ENCODE measurements around the gene MYD88. TPM values are rescaled to one million over a fixed set of nuclear protein-coding genes. Genes with fewer than 3 reads are reported as not detected.

Gene MYD88
- total RNA-seq, 1 donor from 2014 or later: 39.5 TPM

DNA sequence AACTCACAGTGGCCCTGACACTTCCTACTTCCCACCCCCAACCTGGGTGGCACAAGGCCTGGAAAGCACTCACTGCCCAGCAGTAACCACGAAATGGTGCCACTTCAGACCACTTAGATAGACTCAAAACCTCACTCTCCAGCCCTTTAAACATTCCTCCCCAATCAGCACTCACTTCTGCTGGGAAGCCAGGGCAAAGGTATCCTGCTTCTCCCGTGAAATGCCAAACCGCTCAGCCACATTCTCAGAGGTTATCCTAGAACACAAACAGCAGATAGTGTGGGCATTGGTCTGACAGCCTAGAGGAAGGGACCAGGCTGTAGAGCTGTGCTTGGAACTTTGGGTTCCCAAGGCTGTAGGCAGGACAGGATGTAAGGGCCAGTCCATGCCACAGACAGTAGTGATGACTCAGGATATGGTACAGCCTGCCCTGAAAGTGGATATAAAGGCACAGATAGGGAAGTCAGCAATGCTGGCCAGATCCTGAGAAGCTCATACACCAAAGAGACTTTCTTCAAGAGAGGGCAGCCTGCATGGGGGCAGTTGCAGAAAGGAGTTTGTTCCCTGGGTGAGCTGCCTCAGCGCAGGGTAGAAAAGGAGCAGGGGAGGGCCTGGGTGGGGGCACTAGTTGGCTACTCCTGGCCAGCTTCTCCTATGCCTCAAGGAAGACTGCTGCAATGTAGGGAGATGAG, 10.7 kb upstream of the MYD88 start:
- Mint-ChIP-seq H3K4me1 (no peaks in the 10 kb centered on the region), H3K36me3 (ENCODE audit: low read depth) (peaks cover 17% of the 10 kb centered on the region), H3K4me3 (peak overlapping the region; percentile 44), H3K27ac (ENCODE audit: unreplicated experiment) (no peak overlapping the region), H3K27me3 (ENCODE audit: low read depth) (no peaks in the 10 kb centered on the region), H3K9me3 (no peaks in the 10 kb centered on the region)
- TF ChIP-seq, protein P1, sequence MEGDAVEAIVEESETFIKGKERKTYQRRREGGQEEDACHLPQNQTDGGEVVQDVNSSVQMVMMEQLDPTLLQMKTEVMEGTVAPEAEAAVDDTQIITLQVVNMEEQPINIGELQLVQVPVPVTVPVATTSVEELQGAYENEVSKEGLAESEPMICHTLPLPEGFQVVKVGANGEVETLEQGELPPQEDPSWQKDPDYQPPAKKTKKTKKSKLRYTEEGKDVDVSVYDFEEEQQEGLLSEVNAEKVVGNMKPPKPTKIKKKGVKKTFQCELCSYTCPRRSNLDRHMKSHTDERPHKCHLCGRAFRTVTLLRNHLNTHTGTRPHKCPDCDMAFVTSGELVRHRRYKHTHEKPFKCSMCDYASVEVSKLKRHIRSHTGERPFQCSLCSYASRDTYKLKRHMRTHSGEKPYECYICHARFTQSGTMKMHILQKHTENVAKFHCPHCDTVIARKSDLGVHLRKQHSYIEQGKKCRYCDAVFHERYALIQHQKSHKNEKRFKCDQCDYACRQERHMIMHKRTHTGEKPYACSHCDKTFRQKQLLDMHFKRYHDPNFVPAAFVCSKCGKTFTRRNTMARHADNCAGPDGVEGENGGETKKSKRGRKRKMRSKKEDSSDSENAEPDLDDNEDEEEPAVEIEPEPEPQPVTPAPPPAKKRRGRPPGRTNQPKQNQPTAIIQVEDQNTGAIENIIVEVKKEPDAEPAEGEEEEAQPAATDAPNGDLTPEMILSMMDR (conservative IDR thresholded peaks at IDR 0.05): no peak
- no peak for DNase-seq (ENCODE audit: low read depth, low spot score)

DNA sequence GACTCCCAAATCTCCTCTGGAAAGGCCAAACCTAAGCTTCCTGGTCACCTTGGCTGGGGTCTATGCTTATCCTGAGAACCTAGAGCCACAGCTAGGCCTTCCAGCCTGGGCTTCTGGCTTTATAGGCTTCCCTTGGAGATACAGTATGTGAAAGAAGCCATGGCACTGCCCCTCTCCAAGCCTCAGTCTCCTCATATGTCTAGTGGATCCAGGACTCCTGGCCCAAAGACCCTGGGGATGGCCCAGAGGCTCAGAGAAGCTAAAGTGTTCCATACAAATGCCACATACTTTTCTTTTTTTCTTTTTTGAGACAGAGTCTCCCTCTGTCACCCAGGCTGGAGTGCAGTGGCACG, 10.2 kb upstream of the MYD88 start:
- no peaks in the 10 kb centered on the region for H3K9me3 Mint-ChIP-seq
- no peak for DNase-seq (ENCODE audit: low read depth, low spot score)
- no peak overlapping the region for H3K4me3 Mint-ChIP-seq
- H3K27me3 Mint-ChIP-seq (ENCODE audit: low read depth): no peaks in the 10 kb centered on the region
- peaks cover 13% of the 10 kb centered on the region for H3K36me3 Mint-ChIP-seq (ENCODE audit: low read depth)
- no peak overlapping the region for H3K27ac Mint-ChIP-seq (ENCODE audit: unreplicated experiment)
- TF ChIP-seq, protein P1 (conservative IDR thresholded peaks at IDR 0.05): no peak
- no peaks in the 10 kb centered on the region for H3K4me1 Mint-ChIP-seq

DNA sequence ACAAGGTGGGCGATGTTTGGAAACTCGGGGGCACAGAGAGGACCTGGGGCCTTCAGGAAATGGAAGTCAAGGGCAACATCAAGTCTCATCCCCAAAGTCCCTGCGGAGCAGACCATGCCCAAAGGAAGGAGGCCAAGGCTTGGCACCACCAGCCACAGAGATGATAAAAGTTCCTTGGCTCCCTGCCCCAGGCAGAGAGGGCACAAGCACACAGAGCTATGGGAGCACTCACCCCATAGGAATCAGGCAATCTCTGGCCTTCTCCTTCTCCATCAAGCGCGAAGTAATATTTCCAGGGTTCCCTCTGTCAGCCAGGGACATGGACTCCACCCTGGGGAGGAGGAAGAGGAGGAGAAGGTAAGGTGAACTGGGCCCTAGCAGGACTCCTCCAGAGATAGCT, 9.4 kb upstream of the MYD88 start:
- Mint-ChIP-seq H3K4me1 (no peaks in the 10 kb centered on the region), H3K27ac (ENCODE audit: unreplicated experiment) (no peak overlapping the region), H3K36me3 (ENCODE audit: low read depth) (peaks cover 13% of the 10 kb centered on the region), H3K27me3 (ENCODE audit: low read depth) (no peaks in the 10 kb centered on the region), H3K9me3 (no peaks in the 10 kb centered on the region), H3K4me3 (no peak overlapping the region)
- TF ChIP-seq, protein P1 (conservative IDR thresholded peaks at IDR 0.05): no peak
- DNase-seq (ENCODE audit: low read depth, low spot score): no peak

DNA sequence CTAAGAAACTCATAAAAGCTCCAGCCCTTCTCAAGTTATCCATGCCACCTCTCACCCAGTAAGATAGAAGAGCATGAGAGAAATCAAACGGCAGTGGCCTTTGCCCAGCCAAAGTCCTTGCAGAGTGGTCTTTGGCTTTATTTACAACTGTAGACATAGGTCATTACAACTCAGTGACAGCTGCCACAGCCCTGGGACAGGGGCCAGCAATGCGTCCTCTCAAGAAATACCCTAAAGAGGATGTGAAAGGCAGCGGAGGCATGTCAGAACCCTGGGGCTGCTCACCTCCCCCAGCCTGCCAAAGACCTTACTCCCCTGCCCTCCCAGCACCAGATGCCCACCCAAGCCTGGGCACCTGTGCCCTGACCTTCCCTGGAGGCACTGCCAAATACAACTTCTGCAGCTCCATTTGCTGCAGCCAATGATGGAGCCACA, 7.8 kb upstream of the MYD88 start:
- H3K9me3 Mint-ChIP-seq: no peaks in the 10 kb centered on the region
- no peak for DNase-seq (ENCODE audit: low read depth, low spot score)
- peaks cover 8% of the 10 kb centered on the region for H3K4me1 Mint-ChIP-seq
- TF ChIP-seq, protein P1 (conservative IDR thresholded peaks at IDR 0.05): no peak
- H3K27ac Mint-ChIP-seq (ENCODE audit: unreplicated experiment): no peak overlapping the region
- peaks cover 5% of the 10 kb centered on the region for H3K36me3 Mint-ChIP-seq (ENCODE audit: low read depth)
- H3K27me3 Mint-ChIP-seq (ENCODE audit: low read depth): no peaks in the 10 kb centered on the region
- H3K4me3 Mint-ChIP-seq: no peak overlapping the region

DNA sequence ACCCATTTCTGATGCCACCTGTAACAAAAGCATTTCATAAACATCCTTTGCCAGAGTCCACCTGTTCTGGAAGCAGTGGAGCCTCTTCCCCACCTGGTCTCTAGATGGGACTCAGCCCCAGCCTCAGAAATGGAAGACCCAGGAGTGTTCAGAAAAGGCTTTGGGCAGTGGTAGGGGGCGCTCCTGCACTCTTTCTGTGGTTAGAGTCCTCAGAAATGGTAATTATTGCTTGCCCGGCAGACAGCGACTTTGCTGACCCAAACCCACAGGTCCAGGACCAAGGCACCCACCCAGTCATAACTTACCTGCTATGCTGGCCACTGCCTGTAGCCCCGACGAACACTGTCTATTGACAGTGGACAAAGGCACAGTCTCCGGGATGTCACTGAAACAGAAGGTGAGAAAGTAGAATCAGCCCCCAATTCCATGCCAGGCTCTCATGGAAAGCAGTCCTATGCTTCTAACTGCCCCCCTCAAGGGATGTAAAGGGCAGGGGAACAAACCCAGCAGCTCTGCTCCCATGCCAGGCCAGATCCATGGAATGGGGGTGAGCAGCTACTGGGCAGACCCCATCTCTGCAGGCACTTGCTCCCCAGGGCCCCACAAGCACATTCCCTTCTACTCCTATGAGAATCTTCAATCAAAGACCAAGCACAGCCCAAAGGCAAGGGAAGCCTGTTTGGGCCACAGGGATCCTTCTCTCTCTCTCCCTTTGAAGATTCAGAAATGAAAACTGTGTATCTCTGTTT, 6.7 kb upstream of the MYD88 start:
- Mint-ChIP-seq H3K27me3 (ENCODE audit: low read depth) (no peaks in the 10 kb centered on the region), H3K4me1 (peaks cover 16% of the 10 kb centered on the region), H3K27ac (ENCODE audit: unreplicated experiment) (no peak overlapping the region), H3K4me3 (peak overlapping the region; percentile 49), H3K36me3 (ENCODE audit: low read depth) (peaks cover 3% of the 10 kb centered on the region), H3K9me3 (no peaks in the 10 kb centered on the region)
- peak; percentile 55 for DNase-seq (ENCODE audit: low read depth, low spot score)
- TF ChIP-seq, protein P1 (conservative IDR thresholded peaks at IDR 0.05): peak; percentile 50
